Measurements from ENCODE around the gene ABCC3. TPM values are rescaled to one million over a fixed set of nuclear protein-coding genes. Genes with fewer than 3 reads are reported as not detected.

The ABCC3 gene
- total RNA-seq (ENCODE audit: unreplicated experiment) = not detected
- long read RNA-seq = 0 reads

- Mint-ChIP-seq H3K4me1 (ENCODE audit: low read depth, unreplicated experiment) (peaks cover 8% of the 10 kb centered on the region), H3K4me3 (ENCODE audit: unreplicated experiment) (peak within 1 kb of the TSS; percentile 30), H3K27ac (ENCODE audit: unreplicated experiment) (peak within 1 kb of the TSS; percentile 45), H3K9me3 (ENCODE audit: unreplicated experiment) (peaks cover 4% of the 10 kb centered on the region), H3K27me3 (ENCODE audit: unreplicated experiment) (peaks cover 31% of the 10 kb centered on the region), H3K36me3 (ENCODE audit: unreplicated experiment) (no peaks in the 10 kb centered on the region)
- TF ChIP-seq CTCF (IDR thresholded peaks at IDR 0.05; ENCODE audit: partially characterized antibody, unreplicated experiment) = no peak
- peak; percentile 29 for DNase-seq
Observed at GRCh38 chr17:50634224-50634914, at the start of gene ABCC3. ABCC3 (plus strand) TSS chr17:50634881; CDS start chr17:50634937, 56 bp downstream.

- no peak overlapping the region for H3K27ac Mint-ChIP-seq (ENCODE audit: unreplicated experiment)
- no peak for TF ChIP-seq CTCF (IDR thresholded peaks at IDR 0.05; ENCODE audit: partially characterized antibody, unreplicated experiment)
- H3K9me3 Mint-ChIP-seq (ENCODE audit: unreplicated experiment) = peaks cover 9% of the 10 kb centered on the region
- H3K4me1 Mint-ChIP-seq (ENCODE audit: low read depth, unreplicated experiment) = peaks cover 16% of the 10 kb centered on the region
- no peak overlapping the region for H3K4me3 Mint-ChIP-seq (ENCODE audit: unreplicated experiment)
- no peaks in the 10 kb centered on the region for H3K36me3 Mint-ChIP-seq (ENCODE audit: unreplicated experiment)
- H3K27me3 Mint-ChIP-seq (ENCODE audit: unreplicated experiment) = peaks cover 18% of the 10 kb centered on the region
- no peak for DNase-seq
Observed at GRCh38 chr17:50585346-50585745, 49.3 kb upstream of the ABCC3 start.

- Mint-ChIP-seq H3K4me1 (ENCODE audit: low read depth, unreplicated experiment) (peaks cover 14% of the 10 kb centered on the region), H3K9me3 (ENCODE audit: unreplicated experiment) (peaks cover 10% of the 10 kb centered on the region), H3K4me3 (ENCODE audit: unreplicated experiment) (no peak overlapping the region), H3K27ac (ENCODE audit: unreplicated experiment) (no peak overlapping the region), H3K36me3 (ENCODE audit: unreplicated experiment) (no peaks in the 10 kb centered on the region), H3K27me3 (ENCODE audit: unreplicated experiment) (peaks cover 19% of the 10 kb centered on the region)
- TF ChIP-seq CTCF (IDR thresholded peaks at IDR 0.05; ENCODE audit: partially characterized antibody, unreplicated experiment) = no peak
- DNase-seq = no peak
Observed at GRCh38 chr17:50585891-50586290, 48.8 kb upstream of the ABCC3 start.

GRCh38 chr17:50586421-50587247 is 48.0 kb upstream of the ABCC3 start:
- no peak overlapping the region for H3K4me3 Mint-ChIP-seq (ENCODE audit: unreplicated experiment)
- no peaks in the 10 kb centered on the region for H3K36me3 Mint-ChIP-seq (ENCODE audit: unreplicated experiment)
- H3K4me1 Mint-ChIP-seq (ENCODE audit: low read depth, unreplicated experiment) = peaks cover 13% of the 10 kb centered on the region
- DNase-seq = no peak
- H3K27ac Mint-ChIP-seq (ENCODE audit: unreplicated experiment) = peak overlapping the region; percentile 30
- TF ChIP-seq CTCF (IDR thresholded peaks at IDR 0.05; ENCODE audit: partially characterized antibody, unreplicated experiment) = no peak
- H3K9me3 Mint-ChIP-seq (ENCODE audit: unreplicated experiment) = peaks cover 12% of the 10 kb centered on the region
- peaks cover 18% of the 10 kb centered on the region for H3K27me3 Mint-ChIP-seq (ENCODE audit: unreplicated experiment)

GRCh38 chr17:50587571-50587970 is 47.1 kb upstream of the ABCC3 start:
- H3K36me3 Mint-ChIP-seq (ENCODE audit: unreplicated experiment) = no peaks in the 10 kb centered on the region
- peaks cover 7% of the 10 kb centered on the region for H3K9me3 Mint-ChIP-seq (ENCODE audit: unreplicated experiment)
- no peak overlapping the region for H3K27ac Mint-ChIP-seq (ENCODE audit: unreplicated experiment)
- DNase-seq = no peak
- H3K4me1 Mint-ChIP-seq (ENCODE audit: low read depth, unreplicated experiment) = peaks cover 18% of the 10 kb centered on the region
- no peak overlapping the region for H3K4me3 Mint-ChIP-seq (ENCODE audit: unreplicated experiment)
- peaks cover 18% of the 10 kb centered on the region for H3K27me3 Mint-ChIP-seq (ENCODE audit: unreplicated experiment)
- no peak for TF ChIP-seq CTCF (IDR thresholded peaks at IDR 0.05; ENCODE audit: partially characterized antibody, unreplicated experiment)
